Loucy (cell line): ENCODE measurements around the gene CLCN5.

Source experiments
- CTCF ChIP-seq: fragments of 200-600 bp; sonication (generic); conservative IDR thresholded peaks from 2 replicates; pipeline ENCODE4 v1.5.1; 2014; ENCODE audit warnings: mild to moderate bottlenecking, antibody characterized with exemption, low read length
- EZH2phosphoT487 ChIP-seq: fragments of 200-600 bp; IDR thresholded peaks from 2 replicates; pipeline ENCODE4 v1.6.1; 2018; ENCODE audit warnings: antibody characterized with exemption, mild to moderate bottlenecking, moderate library complexity, borderline replicate concordance

DNA sequence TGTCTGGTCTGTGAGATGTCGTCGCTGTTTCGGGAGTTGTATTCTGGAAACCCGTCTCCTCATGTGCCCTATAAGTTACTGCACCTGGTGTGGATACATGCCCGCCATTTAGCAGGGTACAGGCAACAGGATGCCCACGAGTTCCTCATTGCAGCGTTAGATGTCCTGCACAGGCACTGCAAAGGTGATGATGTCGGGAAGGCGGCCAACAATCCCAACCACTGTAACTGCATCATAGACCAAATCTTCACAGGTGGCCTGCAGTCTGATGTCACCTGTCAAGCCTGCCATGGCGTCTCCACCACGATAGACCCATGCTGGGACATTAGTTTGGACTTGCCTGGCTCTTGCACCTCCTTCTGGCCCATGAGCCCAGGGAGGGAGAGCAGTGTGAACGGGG is 41.7 kb upstream of the CLCN5 start:
- TF ChIP-seq CTCF = no peak
- no peak for TF ChIP-seq EZH2phosphoT487
